GM18507 (cell line): ENCODE results near the gene HESX1.

Source experiments
- DNase-seq: peaks from one replicate; pipeline ENCODE4 v3.0.0; 2011; ENCODE audit warnings: low read depth; ENCODE audit not compliant: insufficient read length; ENCODE audit errors: extremely low spot score
- FAIRE-seq: peaks from 2 replicates; lab custom pipeline; 2011; peaks lifted over from hg19 to GRCh38; lab: Jason Lieb, UNC

HESX1 gene

GRCh38 chr3:57169872-57170623 lies 29.7 kb downstream of the HESX1 start:
- FAIRE-seq = peak; percentile 86
- DNase-seq = peak; percentile 39

- DNase-seq = no peak
- peak; percentile 31 for FAIRE-seq
Observed at GRCh38 chr3:57169108-57169507, 30.7 kb downstream of the HESX1 start.

GRCh38 chr3:57168151-57168550 lies 31.6 kb downstream of the HESX1 start:
- DNase-seq (no peak), FAIRE-seq (no peak)

GRCh38 chr3:57166660-57167059 lies 33.1 kb downstream of the HESX1 start:
- DNase-seq (no peak), FAIRE-seq (no peak)

- FAIRE-seq = no peak
- no peak for DNase-seq
Observed at GRCh38 chr3:57165641-57166040, 34.1 kb downstream of the HESX1 start.

DNA sequence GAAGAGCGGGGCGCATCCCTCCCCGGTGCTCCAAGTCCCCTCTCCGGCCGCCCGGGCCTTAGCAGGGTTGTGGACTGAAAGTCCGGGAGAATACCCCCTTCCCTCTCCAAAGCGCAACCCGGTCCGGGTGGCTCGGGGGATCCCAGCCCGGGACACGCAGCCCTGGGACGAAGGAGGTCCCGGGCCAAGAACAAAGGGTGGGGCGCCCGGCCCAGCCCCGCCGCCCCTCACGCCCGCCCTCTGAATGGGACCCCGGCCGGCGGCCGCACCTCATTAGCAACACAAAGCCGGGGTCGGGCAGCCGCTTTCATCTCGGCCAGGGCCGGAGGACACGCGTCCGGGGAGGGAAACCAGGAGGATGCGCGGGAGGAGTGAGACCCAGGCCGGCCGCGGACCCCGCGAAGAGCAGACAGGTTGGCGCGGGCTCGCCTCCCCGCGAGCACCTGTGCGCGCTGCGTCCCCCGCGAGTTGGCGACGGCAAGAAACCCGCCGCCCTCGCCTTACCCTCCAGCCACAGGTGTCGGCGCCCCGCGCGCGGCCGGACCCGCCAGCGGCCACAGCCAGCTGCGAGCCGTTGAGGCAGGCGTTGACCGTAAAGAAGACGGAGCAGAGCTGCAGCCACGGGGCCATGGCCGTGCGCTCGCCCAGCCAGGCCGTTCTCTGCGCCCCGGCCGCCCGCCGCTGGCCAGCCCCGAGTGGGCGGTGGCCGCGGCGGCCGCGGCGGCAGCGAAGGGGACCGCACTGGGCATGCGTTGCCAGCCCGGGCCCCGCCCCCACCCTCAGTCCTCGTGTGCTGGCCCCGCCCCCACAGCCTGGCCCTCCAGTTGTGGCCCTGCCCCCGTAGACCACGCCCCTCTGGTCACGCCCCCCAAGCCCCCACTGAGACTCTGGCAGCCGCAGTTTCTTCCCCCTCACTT lies 34.9 kb downstream of the HESX1 start, which contains the start of gene IL17RD:
Gene IL17RD (minus strand): TSS at position 697 of the 917 bp plus-strand sequence. CDS start 67 bp downstream, at position 630.
- FAIRE-seq (no peak), DNase-seq (peak; percentile 60)

DNA sequence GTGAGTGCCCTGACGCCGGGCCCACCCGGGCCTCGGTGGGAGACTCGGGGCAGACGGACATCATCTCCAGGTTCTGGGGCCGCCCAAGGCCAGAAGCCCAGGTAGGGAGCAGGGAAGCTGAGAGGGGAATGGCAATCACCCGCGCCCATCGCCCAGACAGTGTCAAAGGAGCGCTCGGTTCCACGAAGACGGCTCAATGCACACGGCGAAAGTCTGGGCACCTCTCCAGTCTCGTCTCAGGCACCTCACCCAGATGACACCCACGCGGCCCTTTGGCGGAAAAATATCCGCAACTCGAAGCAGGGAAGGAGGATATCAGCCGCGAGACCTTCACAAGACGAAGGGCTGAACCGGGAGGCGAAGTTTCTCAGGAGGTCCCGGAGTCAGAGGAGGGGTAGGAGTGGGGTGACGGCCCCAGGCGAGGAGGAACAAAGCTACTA lies 35.5 kb downstream of the HESX1 start:
- DNase-seq (no peak), FAIRE-seq (no peak)

GRCh38 chr3:57163751-57164150 lies 36.0 kb downstream of the HESX1 start:
- DNase-seq (no peak), FAIRE-seq (no peak)

GRCh38 chr3:57161915-57162314 lies 37.9 kb downstream of the HESX1 start:
- no peak for DNase-seq
- FAIRE-seq = no peak

DNA sequence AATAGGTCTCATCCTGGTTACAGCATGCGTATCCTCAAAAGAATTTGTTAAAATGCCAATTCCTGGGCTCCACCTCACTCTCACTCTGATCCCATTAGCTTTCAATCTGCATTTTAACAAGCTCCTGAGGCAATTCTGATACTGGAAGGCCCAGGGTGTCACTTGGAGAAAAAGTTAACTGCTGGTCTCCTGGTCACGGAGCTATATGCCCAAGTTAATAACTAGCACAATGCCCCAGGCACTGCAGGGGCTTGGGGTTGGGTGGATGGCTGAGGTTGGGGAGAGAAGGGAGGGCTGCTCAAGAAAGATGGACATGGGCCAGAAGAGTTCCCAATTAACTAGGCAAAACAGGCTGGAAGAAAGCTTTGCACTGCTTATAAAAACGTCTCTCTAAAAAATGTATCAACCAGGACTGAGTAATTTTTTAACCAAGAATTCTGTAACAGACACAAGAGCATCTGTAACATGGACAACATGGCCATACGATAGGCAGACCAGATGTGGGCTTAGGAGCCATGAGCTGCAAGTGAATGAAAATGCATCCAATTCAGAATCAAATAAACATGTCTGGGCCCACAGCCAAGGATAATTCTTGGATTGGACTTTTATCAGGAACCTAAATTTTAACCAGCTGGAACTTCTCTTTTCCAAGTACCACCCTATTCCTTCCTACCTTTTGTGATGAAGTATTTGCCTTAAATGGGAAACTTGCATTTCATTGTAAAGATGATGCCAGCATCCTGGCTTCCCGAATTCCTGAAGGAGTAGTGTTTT lies 38.8 kb downstream of the HESX1 start:
- DNase-seq = no peak
- no peak for FAIRE-seq

GRCh38 chr3:57160076-57160764 lies 39.6 kb downstream of the HESX1 start:
- DNase-seq (no peak), FAIRE-seq (no peak)

- no peak for DNase-seq
- FAIRE-seq = no peak
Observed at GRCh38 chr3:57158813-57159738, 40.7 kb downstream of the HESX1 start.

DNA sequence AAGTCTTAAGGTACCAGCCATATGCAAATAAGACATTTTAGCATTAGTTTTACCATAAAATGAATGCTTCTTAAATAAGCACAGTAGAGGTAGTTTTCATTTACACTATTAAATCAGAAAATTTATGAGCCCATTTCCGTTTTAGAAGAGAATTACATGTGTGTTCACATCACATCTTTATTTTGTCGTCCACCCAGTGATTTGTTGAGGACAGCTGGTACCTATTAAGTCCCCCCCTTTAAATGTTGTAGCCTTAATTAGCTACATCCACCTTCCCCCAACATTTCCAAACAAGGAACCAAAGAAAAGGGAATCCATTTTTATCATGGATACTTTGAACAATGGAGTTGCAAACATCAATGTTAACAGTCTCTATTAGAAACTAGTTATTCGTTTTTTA lies 41.5 kb downstream of the HESX1 start:
- DNase-seq (no peak), FAIRE-seq (no peak)

DNA sequence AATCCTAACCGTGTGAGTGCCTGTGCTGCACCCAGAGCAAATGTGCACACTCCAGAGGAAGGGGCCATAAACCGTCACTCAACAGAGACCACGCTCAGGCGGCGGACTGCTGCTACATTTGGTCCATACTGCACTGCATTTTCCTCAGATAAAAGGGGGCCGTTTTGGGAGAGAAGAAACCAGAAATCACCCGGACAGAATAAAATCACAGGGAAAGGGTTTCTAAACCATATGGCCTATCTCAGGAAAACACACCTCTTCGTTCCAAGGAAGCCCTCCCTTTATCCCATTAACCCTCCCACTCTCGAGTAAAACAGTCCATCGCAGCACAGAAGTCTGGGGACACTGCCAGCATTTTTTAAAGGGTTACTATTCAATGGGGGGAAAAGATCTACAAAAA lies 42.2 kb downstream of the HESX1 start:
- no peak for FAIRE-seq
- no peak for DNase-seq

DNA sequence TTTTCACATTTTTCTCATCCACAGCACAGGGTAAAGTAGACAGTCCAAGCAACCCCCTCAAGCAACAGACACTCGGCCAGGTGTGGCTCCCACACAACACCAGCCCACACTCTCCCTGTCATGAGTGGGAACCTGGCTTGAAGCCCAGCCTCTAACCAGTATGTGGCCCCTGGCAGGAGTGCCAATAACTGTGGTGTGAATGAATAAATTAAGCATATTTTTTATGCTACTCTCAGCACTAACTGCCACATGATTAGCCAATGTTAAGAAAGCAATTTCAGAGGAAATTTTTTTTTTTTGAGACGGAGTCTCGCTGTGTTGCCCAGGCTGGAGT lies 44.5 kb downstream of the HESX1 start:
- DNase-seq = no peak
- no peak for FAIRE-seq

- FAIRE-seq = no peak
Observed at GRCh38 chr3:57154470-57155309, 45.1 kb downstream of the HESX1 start.

More at GRCh38 chr3:57154470-57155309, 45.1 kb downstream of the HESX1 start:
- no peak for DNase-seq
